Measurements from ENCODE around the gene ST6GAL2.

ST6GAL2 gene

DNA sequence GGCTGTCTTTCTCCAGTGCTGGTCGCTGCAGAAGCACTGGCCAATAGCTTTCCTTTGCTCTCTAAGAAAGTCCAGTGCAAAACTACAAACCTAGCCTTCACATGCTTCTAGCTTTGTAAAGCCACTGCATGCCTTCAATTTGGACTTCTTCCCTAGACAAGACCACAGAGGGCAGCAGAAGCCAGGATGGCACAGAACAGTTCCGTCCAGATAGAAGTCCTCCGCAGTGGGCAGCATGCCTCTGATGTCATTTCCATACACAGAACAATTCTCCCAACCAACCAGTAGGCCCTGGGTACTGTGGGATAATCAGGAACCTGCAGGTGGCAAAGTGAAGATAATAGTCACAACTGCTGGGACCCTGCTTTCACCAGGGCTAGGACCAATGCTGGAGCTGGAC is 3.3 kb downstream of the ST6GAL2 start:
- H3K27ac ChIP-seq (ENCODE audit: low read depth, low read length), result no peak overlapping the region
- H3K79me2 ChIP-seq (ENCODE audit: control insufficient read depth, low read length), result no peaks in the 10 kb centered on the region
- no peak overlapping the region for H3K4me3 ChIP-seq (ENCODE audit: low read length)
- no peaks in the 10 kb centered on the region for H3K4me1 ChIP-seq (ENCODE audit: control insufficient read depth, low read length)
- TF ChIP-seq EZH2phosphoT487 (IDR thresholded peaks at IDR 0.05; ENCODE audit: borderline replicate concordance, low read length), result no peak
- TF ChIP-seq, protein P1, sequence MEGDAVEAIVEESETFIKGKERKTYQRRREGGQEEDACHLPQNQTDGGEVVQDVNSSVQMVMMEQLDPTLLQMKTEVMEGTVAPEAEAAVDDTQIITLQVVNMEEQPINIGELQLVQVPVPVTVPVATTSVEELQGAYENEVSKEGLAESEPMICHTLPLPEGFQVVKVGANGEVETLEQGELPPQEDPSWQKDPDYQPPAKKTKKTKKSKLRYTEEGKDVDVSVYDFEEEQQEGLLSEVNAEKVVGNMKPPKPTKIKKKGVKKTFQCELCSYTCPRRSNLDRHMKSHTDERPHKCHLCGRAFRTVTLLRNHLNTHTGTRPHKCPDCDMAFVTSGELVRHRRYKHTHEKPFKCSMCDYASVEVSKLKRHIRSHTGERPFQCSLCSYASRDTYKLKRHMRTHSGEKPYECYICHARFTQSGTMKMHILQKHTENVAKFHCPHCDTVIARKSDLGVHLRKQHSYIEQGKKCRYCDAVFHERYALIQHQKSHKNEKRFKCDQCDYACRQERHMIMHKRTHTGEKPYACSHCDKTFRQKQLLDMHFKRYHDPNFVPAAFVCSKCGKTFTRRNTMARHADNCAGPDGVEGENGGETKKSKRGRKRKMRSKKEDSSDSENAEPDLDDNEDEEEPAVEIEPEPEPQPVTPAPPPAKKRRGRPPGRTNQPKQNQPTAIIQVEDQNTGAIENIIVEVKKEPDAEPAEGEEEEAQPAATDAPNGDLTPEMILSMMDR (IDR thresholded peaks at IDR 0.05; ENCODE audit: low read depth, low read length, poor library complexity, severe bottlenecking), result no peak
- no peak overlapping the region for H3K4me2 ChIP-seq (ENCODE audit: low read length)
- H3F3A ChIP-seq (ENCODE audit: control insufficient read depth, insufficient read depth), result no peaks in the 10 kb centered on the region
- no peaks in the 10 kb centered on the region for H3K36me3 ChIP-seq (ENCODE audit: control insufficient read depth, low read length)
- H4K20me1 ChIP-seq (ENCODE audit: control insufficient read depth, insufficient read depth, low read depth, low read length), result no peaks in the 10 kb centered on the region
- H3K9me3 ChIP-seq (ENCODE audit: control insufficient read depth, insufficient read depth, low read length), result peaks cover 9% of the 10 kb centered on the region; the same call in 1 of the 2 replicates
- H3K27me3 ChIP-seq (ENCODE audit: control insufficient read depth, low read length), result no peaks in the 10 kb centered on the region
- no peaks in the 10 kb centered on the region for H3K9me2 ChIP-seq (replicated peaks; ENCODE audit: control insufficient read depth, low read length)

DNA sequence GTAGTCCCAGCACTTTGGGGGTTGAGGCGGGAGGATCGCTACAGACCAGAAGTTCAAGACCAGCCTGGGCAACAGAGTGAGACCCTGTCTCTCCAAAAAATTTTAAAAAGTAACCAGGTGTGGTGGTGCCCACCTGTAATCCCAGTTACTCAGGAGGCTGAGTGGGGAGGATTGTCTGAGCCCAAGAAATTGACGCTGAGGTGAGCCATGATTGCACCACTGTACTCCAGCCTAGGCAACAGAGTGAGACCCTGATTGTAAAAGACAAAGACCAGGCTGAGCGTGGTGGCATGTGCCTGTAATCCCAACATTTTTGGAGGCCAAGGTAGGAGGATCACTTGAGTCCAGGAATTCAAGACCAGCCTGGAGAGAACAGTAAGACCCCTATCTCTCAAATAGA is 7.8 kb downstream of the ST6GAL2 start:
- Histone ChIP-seq H3K9me3 (ENCODE audit: control insufficient read depth, insufficient read depth, low read length) (no peaks in the 10 kb centered on the region), H3K4me3 (ENCODE audit: low read length) (no peak overlapping the region)

DNA sequence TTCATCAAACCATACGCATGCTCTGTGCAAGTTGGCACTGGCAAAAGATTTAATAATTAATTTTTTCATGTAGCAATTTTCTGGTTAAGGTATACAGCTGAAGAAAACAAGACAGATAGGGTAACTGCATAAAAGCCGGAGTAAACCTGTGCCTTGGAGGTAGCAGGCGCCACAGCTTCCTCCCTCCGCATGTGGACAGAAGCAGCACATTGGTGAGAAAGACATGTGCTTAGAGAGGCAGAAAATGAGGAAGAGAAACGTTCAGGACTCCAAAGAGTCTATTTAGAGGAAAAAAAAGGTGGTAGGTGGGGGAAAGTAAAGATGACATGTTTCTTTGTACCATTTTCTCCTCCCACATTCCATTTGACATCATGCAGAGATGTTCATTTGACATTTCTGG is 9.3 kb downstream of the ST6GAL2 start:
- no peaks in the 10 kb centered on the region for H3K4me1 ChIP-seq (ENCODE audit: control insufficient read depth, low read length)
- no peaks in the 10 kb centered on the region for H3F3A ChIP-seq (ENCODE audit: control insufficient read depth, insufficient read depth)
- no peaks in the 10 kb centered on the region for H4K20me1 ChIP-seq (ENCODE audit: control insufficient read depth, insufficient read depth, low read depth, low read length)
- H3K9me3 ChIP-seq (ENCODE audit: control insufficient read depth, insufficient read depth, low read length), result no peaks in the 10 kb centered on the region
- no peaks in the 10 kb centered on the region for H3K79me2 ChIP-seq (ENCODE audit: control insufficient read depth, low read length)
- TF ChIP-seq EZH2phosphoT487 (IDR thresholded peaks at IDR 0.05; ENCODE audit: borderline replicate concordance, low read length), result no peak
- TF ChIP-seq, protein P1 (IDR thresholded peaks at IDR 0.05; ENCODE audit: low read depth, low read length, poor library complexity, severe bottlenecking), result no peak
- no peaks in the 10 kb centered on the region for H3K27me3 ChIP-seq (ENCODE audit: control insufficient read depth, low read length)
- no peak overlapping the region for H3K4me2 ChIP-seq (ENCODE audit: low read length)
- no peaks in the 10 kb centered on the region for H3K36me3 ChIP-seq (ENCODE audit: control insufficient read depth, low read length)
- H3K4me3 ChIP-seq (ENCODE audit: low read length), result no peak overlapping the region
- no peak overlapping the region for H3K27ac ChIP-seq (ENCODE audit: low read depth, low read length)
- H3K9me2 ChIP-seq (replicated peaks; ENCODE audit: control insufficient read depth, low read length), result no peaks in the 10 kb centered on the region

More for the DNA sequence above, 7.8 kb downstream of the ST6GAL2 start:
- no peaks in the 10 kb centered on the region for H3K36me3 ChIP-seq (ENCODE audit: control insufficient read depth, low read length)
- no peak overlapping the region for H3K27ac ChIP-seq (ENCODE audit: low read depth, low read length)
- H3K27me3 ChIP-seq (ENCODE audit: control insufficient read depth, low read length), result no peaks in the 10 kb centered on the region
- TF ChIP-seq, protein P1 (IDR thresholded peaks at IDR 0.05; ENCODE audit: low read depth, low read length, poor library complexity, severe bottlenecking), result no peak
- TF ChIP-seq EZH2phosphoT487 (IDR thresholded peaks at IDR 0.05; ENCODE audit: borderline replicate concordance, low read length), result no peak
- no peaks in the 10 kb centered on the region for H3K4me1 ChIP-seq (ENCODE audit: control insufficient read depth, low read length)
- H4K20me1 ChIP-seq (ENCODE audit: control insufficient read depth, insufficient read depth, low read depth, low read length), result no peaks in the 10 kb centered on the region
- no peaks in the 10 kb centered on the region for H3F3A ChIP-seq (ENCODE audit: control insufficient read depth, insufficient read depth)
- no peak overlapping the region for H3K4me2 ChIP-seq (ENCODE audit: low read length)
- no peaks in the 10 kb centered on the region for H3K79me2 ChIP-seq (ENCODE audit: control insufficient read depth, low read length)
- H3K9me2 ChIP-seq (replicated peaks; ENCODE audit: control insufficient read depth, low read length), result no peaks in the 10 kb centered on the region

Measured in DOHH2 (cell line).